Calu3 (cell line): Measurements from ENCODE around the gene SPAG16. TPM values are rescaled to one million over a fixed set of nuclear protein-coding genes. Genes with fewer than 3 reads are reported as not detected.

ENCODE experiments used
- BruUV-seq: library from RNA; stranded (reverse); fragments of 400-500 nt; replicated peaks from 2 replicates; lab custom pipeline; 2021; lab: Mats Ljungman, UMichigan
- CTCF ChIA-PET: fragments of 300-600 bp; sonication (Branson Sonifier 250); formaldehyde crosslinking; loops from one replicate; lab custom pipeline; 2022; ENCODE audit warnings: antibody characterized with exemption; lab: Charles Lee
- DNase-seq: peaks from one replicate; pipeline ENCODE4 v3.0.0; 2022
- H3K27ac Mint-ChIP-seq: one replicate; pipeline ENCODE4 v1.8.0; 2022; ENCODE audit warnings: mixed read lengths; ENCODE audit not compliant: unreplicated experiment
- H3K27me3 Mint-ChIP-seq: one replicate; pipeline ENCODE4 v1.8.0; 2022; ENCODE audit warnings: mixed read lengths; ENCODE audit not compliant: unreplicated experiment
- H3K36me3 Mint-ChIP-seq: one replicate; pipeline ENCODE4 v1.8.0; 2022; ENCODE audit warnings: mild to moderate bottlenecking, moderate library complexity, mixed read lengths; ENCODE audit not compliant: insufficient read depth, unreplicated experiment
- H3K4me1 Mint-ChIP-seq: one replicate; pipeline ENCODE4 v1.8.0; 2022; ENCODE audit warnings: mild to moderate bottlenecking, low read depth, mixed read lengths; ENCODE audit not compliant: unreplicated experiment
- H3K4me3 Mint-ChIP-seq: one replicate; pipeline ENCODE4 v1.8.0; 2022; ENCODE audit warnings: mild to moderate bottlenecking, low read depth, moderate library complexity, mixed read lengths; ENCODE audit not compliant: unreplicated experiment
- H3K9me3 Mint-ChIP-seq: one replicate; pipeline ENCODE4 v1.8.0; 2022; ENCODE audit warnings: low read depth, mixed read lengths; ENCODE audit not compliant: unreplicated experiment
- intact Hi-C: fragments of 100-400 bp; cut with micrococcal nuclease; formaldehyde crosslinking; loops from one replicate; pipeline ENCODE4 v1.10.0; 2022; ENCODE audit not compliant: unreplicated experiment
- total RNA-seq: library from RNA; stranded (reverse); gene quantifications from 2 replicates; pipeline ENCODE4 v1.2.3, GENCODE V29; 2022
- TF ChIP-seq, protein P1 (sequence below): fragments of 200-600 bp; IDR thresholded peaks from one replicate; pipeline ENCODE4 v1.8.0; 2022; ENCODE audit warnings: antibody characterized with exemption; ENCODE audit not compliant: unreplicated experiment

The SPAG16 gene
- total RNA-seq, 1 experiment from 2014 or later, result 30.2 TPM

DNA sequence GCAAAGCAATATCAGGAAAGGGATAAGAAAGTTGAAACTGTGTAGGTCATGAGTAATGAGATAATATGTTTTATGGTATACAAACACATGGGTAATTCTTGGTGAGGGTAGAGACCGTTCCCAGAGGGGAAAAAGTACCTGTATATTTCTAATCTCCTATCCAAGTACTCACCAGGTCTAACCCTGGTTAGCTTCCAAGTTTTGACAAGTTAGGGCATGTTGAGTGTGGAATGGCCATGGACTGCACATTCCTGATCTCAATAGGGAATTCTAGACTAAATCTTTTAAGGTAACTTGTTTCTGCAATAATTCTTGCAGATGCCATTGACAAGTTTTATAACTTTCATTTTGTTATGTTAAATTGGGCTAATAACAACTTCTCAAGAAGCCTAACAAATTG is 216.6 kb downstream of the SPAG16 start:
- Mint-ChIP-seq H3K27me3 (no peaks in the 10 kb centered on the region), H3K9me3 (no peaks in the 10 kb centered on the region), H3K4me1 (no peaks in the 10 kb centered on the region), H3K36me3 (no peaks in the 10 kb centered on the region), H3K4me3 (no peak overlapping the region), H3K27ac (no peak overlapping the region)
- DNase-seq, result no peak
- CTCF ChIA-PET, result no interaction called here
- intact Hi-C loops, result no loop called here
- BruUV-seq, result no TSS peak
- TF ChIP-seq, protein P1, sequence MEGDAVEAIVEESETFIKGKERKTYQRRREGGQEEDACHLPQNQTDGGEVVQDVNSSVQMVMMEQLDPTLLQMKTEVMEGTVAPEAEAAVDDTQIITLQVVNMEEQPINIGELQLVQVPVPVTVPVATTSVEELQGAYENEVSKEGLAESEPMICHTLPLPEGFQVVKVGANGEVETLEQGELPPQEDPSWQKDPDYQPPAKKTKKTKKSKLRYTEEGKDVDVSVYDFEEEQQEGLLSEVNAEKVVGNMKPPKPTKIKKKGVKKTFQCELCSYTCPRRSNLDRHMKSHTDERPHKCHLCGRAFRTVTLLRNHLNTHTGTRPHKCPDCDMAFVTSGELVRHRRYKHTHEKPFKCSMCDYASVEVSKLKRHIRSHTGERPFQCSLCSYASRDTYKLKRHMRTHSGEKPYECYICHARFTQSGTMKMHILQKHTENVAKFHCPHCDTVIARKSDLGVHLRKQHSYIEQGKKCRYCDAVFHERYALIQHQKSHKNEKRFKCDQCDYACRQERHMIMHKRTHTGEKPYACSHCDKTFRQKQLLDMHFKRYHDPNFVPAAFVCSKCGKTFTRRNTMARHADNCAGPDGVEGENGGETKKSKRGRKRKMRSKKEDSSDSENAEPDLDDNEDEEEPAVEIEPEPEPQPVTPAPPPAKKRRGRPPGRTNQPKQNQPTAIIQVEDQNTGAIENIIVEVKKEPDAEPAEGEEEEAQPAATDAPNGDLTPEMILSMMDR, result no peak

DNA sequence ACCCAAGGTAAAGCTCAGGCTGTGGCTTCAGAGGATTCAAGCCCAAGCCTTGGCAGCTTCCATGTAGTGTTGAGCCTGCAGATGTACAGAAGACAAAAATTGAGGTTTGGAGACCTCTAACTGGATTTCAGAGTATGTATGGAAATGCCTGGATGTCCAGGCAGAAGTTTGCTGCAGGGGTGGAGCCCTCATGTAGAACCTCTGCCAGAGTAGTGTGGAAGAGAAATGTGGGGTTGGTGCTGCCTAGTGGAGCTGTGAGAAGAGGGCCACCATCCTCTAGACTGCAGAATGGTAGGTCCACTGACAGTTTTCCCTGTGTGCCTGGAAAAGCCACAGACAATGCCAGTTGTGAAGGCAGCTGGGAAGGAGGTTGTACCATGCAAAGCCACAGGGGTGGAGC is 239.9 kb downstream of the SPAG16 start:
- Mint-ChIP-seq H3K9me3 (peaks cover 13% of the 10 kb centered on the region), H3K4me3 (no peak overlapping the region), H3K4me1 (no peaks in the 10 kb centered on the region), H3K27ac (no peak overlapping the region), H3K36me3 (no peaks in the 10 kb centered on the region), H3K27me3 (no peaks in the 10 kb centered on the region)
- intact Hi-C loops, result no loop called here
- BruUV-seq, result no TSS peak
- CTCF ChIA-PET, result no interaction called here
- DNase-seq, result no peak
- TF ChIP-seq, protein P1, result no peak

DNA sequence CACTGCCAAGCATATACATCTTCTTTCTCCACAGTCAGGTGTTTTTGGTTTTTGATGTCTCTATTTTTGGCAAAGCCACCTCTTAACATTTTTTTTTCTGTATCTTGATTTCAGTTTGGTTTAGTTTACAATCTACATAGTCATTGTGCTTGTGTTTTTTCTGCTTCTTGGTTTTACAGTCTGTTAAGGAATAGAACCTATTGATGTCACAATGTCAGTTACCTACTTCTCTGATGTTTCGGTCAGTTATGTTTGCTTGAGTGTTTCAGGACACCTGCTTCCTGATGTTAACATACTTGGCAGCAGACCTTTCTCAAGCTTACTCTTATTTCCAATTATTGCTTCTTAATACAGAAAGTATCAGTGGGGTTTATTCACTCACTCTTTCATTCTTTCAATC is 253.3 kb downstream of the SPAG16 start:
- intact Hi-C loops, result no loop called here
- H3K4me1 Mint-ChIP-seq, result no peaks in the 10 kb centered on the region
- no peaks in the 10 kb centered on the region for H3K9me3 Mint-ChIP-seq
- no peak overlapping the region for H3K27ac Mint-ChIP-seq
- BruUV-seq, result no TSS peak
- H3K4me3 Mint-ChIP-seq, result no peak overlapping the region
- TF ChIP-seq, protein P1, result no peak
- no peaks in the 10 kb centered on the region for H3K27me3 Mint-ChIP-seq
- DNase-seq, result no peak
- no peaks in the 10 kb centered on the region for H3K36me3 Mint-ChIP-seq
- CTCF ChIA-PET, result no interaction called here

DNA sequence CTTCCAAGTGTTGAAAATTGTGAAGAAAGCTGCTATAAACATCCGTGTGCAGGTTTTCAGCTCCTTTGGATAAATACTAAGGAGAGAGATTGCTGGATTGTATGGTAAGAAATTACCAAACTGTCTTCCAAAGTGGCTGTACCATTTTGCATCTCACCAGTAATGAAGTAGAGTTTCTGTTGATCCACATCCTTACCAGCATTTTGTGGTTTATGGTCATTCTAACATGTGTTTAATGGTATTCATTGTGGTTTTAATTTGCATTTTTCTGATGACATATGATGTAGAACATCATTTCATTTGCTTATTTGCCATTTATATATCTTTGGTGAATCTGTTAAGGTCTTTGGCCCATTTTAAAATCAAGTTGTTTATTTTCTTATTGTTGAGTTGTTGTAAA is 260.7 kb downstream of the SPAG16 start:
- intact Hi-C loops, result no loop called here
- CTCF ChIA-PET, result no interaction called here
- Mint-ChIP-seq H3K9me3 (peaks cover 11% of the 10 kb centered on the region), H3K36me3 (no peaks in the 10 kb centered on the region), H3K4me3 (no peak overlapping the region), H3K27ac (peak overlapping the region; percentile 41), H3K27me3 (no peaks in the 10 kb centered on the region), H3K4me1 (no peaks in the 10 kb centered on the region)
- BruUV-seq, result no TSS peak
- no peak for DNase-seq
- TF ChIP-seq, protein P1, result no peak
